ENCODE results near the gene LRMDA.

GRCh38 chr10:76338187-76338586 lies 906.8 kb downstream of the LRMDA start:
- TF ChIP-seq CTCF (IDR thresholded peaks at IDR 0.05) (no peak), POLR2A (IDR thresholded peaks at IDR 0.05) (no peak)
